ENCODE measurements around the gene CACNA1A. TPM values are rescaled to one million over a fixed set of nuclear protein-coding genes. Genes with fewer than 3 reads are reported as not detected.

Gene CACNA1A
- total and polyA plus RNA-seq, 8 donors = 2.4 to 42.6 (median 6.8) TPM

GRCh38 chr19:13502231-13502630 lies 4.0 kb downstream of the CACNA1A start:
- FAIRE-seq = no peak
- 54 to 75% methylated on average over 6 of the region's 6 CpGs for WGBS, 2 donors
- ATAC-seq = no peak
- H3K4me1 ChIP-seq = no peaks in the 10 kb centered on the region
- intact Hi-C loops (cut with DNase I) = no loop called here
- no peak overlapping the region for H3K27ac ChIP-seq
- no peak overlapping the region for H3K4me3 ChIP-seq
- no peaks in the 10 kb centered on the region for H3K36me3 ChIP-seq
- H3K9me3 ChIP-seq = no peaks in the 10 kb centered on the region
- DNase-seq = no peak
- H3K27me3 ChIP-seq = peaks cover 0 to 4% (median 0%) of the 10 kb centered on the region in 4 donors
- TF ChIP-seq CTCF (IDR thresholded peaks at IDR 0.05) = no peak

- WGBS, 2 donors = 64 to 78% methylated on average over 9 of the region's 9 CpGs
- FAIRE-seq = no peak
- Histone ChIP-seq H3K4me1 (no peaks in the 10 kb centered on the region), H3K4me3 (no peak overlapping the region), H3K27ac (no peak overlapping the region), H3K9me3 (no peaks in the 10 kb centered on the region), H3K27me3 (peaks cover 0 to 4% (median 0%) of the 10 kb centered on the region in 4 donors), H3K36me3 (no peaks in the 10 kb centered on the region)
- no peak for DNase-seq
- no peak for TF ChIP-seq CTCF (IDR thresholded peaks at IDR 0.05)
- no peak for ATAC-seq
- intact Hi-C loops (cut with DNase I) = no loop called here
Measured at GRCh38 chr19:13499692-13500091, 6.6 kb downstream of the CACNA1A start.

- no peak overlapping the region for H3K4me3 ChIP-seq
- intact Hi-C loops (cut with DNase I) = no loop called here
- WGBS, 2 donors = 33 to 47% methylated on average over 1 of the region's 1 CpG
- no peak for TF ChIP-seq CTCF (IDR thresholded peaks at IDR 0.05)
- no peaks in the 10 kb centered on the region for H3K27me3 ChIP-seq
- no peak for FAIRE-seq
- H3K27ac ChIP-seq = no peak overlapping the region
- H3K9me3 ChIP-seq = no peaks in the 10 kb centered on the region
- H3K4me1 ChIP-seq = no peaks in the 10 kb centered on the region
- H3K36me3 ChIP-seq = no peaks in the 10 kb centered on the region
- no peak for DNase-seq
- ATAC-seq = no peak
Measured at GRCh38 chr19:13493516-13494310, 12.6 kb downstream of the CACNA1A start.

- ATAC-seq (no peak), FAIRE-seq (no peak), DNase-seq (no peak)
- 11 to 20% methylated on average over 3 of the region's 3 CpGs for WGBS, 2 donors
- no peaks in the 10 kb centered on the region for H3K36me3 ChIP-seq
- no peaks in the 10 kb centered on the region for H3K9me3 ChIP-seq
- TF ChIP-seq CTCF (IDR thresholded peaks at IDR 0.05) = no peak
- no peaks in the 10 kb centered on the region for H3K4me1 ChIP-seq
- intact Hi-C loops (cut with DNase I) = no loop called here
- H3K4me3 ChIP-seq = no peak overlapping the region
- no peaks in the 10 kb centered on the region for H3K27me3 ChIP-seq
- no peak overlapping the region for H3K27ac ChIP-seq
Measured at GRCh38 chr19:13492128-13492527, 14.2 kb downstream of the CACNA1A start.

- Histone ChIP-seq H3K27ac (no peak overlapping the region), H3K9me3 (no peaks in the 10 kb centered on the region), H3K4me1 (no peaks in the 10 kb centered on the region), H3K36me3 (no peaks in the 10 kb centered on the region), H3K4me3 (no peak overlapping the region), H3K27me3 (no peaks in the 10 kb centered on the region)
- no peak for DNase-seq
- WGBS, 2 donors = 61 to 70% methylated on average over 1 of the region's 1 CpG
- ATAC-seq = no peak
- intact Hi-C loops (cut with DNase I) = no loop called here
- no peak for TF ChIP-seq CTCF (IDR thresholded peaks at IDR 0.05)
- FAIRE-seq = no peak
Measured at GRCh38 chr19:13487985-13488384, 18.3 kb downstream of the CACNA1A start.

Measured in pancreas (tissue), 10 donors.